Suprapubic skin (tissue), 4 donors: ENCODE results near the gene MAGI1.

ENCODE experiments used
- CTCF ChIP-seq, 2 donors: fragments of 200-600 bp in 1 of 2; fragments of 450-650 bp in 1 of 2; sonication (generic) in 1 of 2; IDR thresholded peaks; one replicate each; pipeline ENCODE4 v1.5.1; 2016 to 2019; ENCODE audit warnings: antibody characterized with exemption in 2 of 2, mild to moderate bottlenecking in 1 of 2, moderate library complexity in 1 of 2
- EP300 ChIP-seq: sonication (generic); formaldehyde crosslinking; IDR thresholded peaks from one replicate; pipeline ENCODE4 v1.6.1; 2017; ENCODE audit warnings: antibody characterized with exemption
- POLR2A ChIP-seq, 2 donors: fragments of 450-650 bp; IDR thresholded peaks; one replicate each; pipeline ENCODE4 v1.6.1; 2017; ENCODE audit warnings: antibody characterized with exemption in 2 of 2, mild to moderate bottlenecking in 2 of 2, moderate library complexity in 2 of 2
- POLR2AphosphoS5 ChIP-seq, 3 donors: sonication (generic); formaldehyde crosslinking; IDR thresholded peaks; one replicate each; pipeline ENCODE4 v1.6.1; 2017; ENCODE audit warnings: antibody characterized with exemption in 3 of 3

GRCh38 chr3:65588884-65589283 lies 449.8 kb downstream of the MAGI1 start:
- no peak for TF ChIP-seq CTCF (IDR thresholded peaks at IDR 0.05)
- TF ChIP-seq POLR2A (IDR thresholded peaks at IDR 0.05) = no peak
- TF ChIP-seq EP300 = no peak
- TF ChIP-seq POLR2AphosphoS5 (IDR thresholded peaks at IDR 0.05) = no peak
